PC-3 (cell line): ENCODE results near the gene CHST11. TPM values are rescaled to one million over a fixed set of nuclear protein-coding genes. Genes with fewer than 3 reads are reported as not detected.

Source experiments
- ATAC-seq: fragments of 200-7000 bp; cut with Tn5 transposase; 2 replicates; pipeline ENCODE4 v1.9.1; 2020; ENCODE audit warnings: mild to moderate bottlenecking, moderate library complexity
- BruUV-seq: library from RNA; stranded (reverse); fragments of 400-500 nt; replicated peaks from 2 replicates; lab custom pipeline; 2021; lab: Mats Ljungman, UMichigan
- CTCF ChIA-PET: fragments of 300-600 bp; sonication (Branson Sonifier 250); formaldehyde crosslinking; loops from one replicate; lab custom pipeline; 2022; ENCODE audit warnings: antibody characterized with exemption; lab: Charles Lee
- POLR2A ChIA-PET: fragments of 300-600 bp; sonication (Branson Sonifier 250); formaldehyde crosslinking; loops from one replicate; lab custom pipeline; 2022; ENCODE audit warnings: antibody characterized with exemption; ENCODE audit not compliant: unreplicated experiment; lab: Charles Lee
- DNase-seq: peaks from one replicate; pipeline ENCODE4 v3.0.0-alpha.2; 2015
- H2AFZ ChIP-seq: fragments of 300-600 bp; sonication (generic); 2 replicates; pipeline ENCODE4 v1.6.0; 2016; ENCODE audit warnings: antibody characterized with exemption, low read length
- H3F3A ChIP-seq: fragments of 300-600 bp; sonication (generic); one replicate; pipeline ENCODE4 v1.6.0; 2017; ENCODE audit warnings: antibody characterized with exemption, low read length, control low read depth, mild to moderate bottlenecking; ENCODE audit not compliant: unreplicated experiment
- H3K27ac ChIP-seq: fragments of 300-600 bp; sonication (generic); 2 replicates; pipeline ENCODE4 v1.5.1; 2016; ENCODE audit warnings: mild to moderate bottlenecking, low read length
- H3K27me3 ChIP-seq: fragments of 300-600 bp; sonication (generic); 2 replicates; pipeline ENCODE4 v1.6.1; 2016; ENCODE audit warnings: low read length, mixed read lengths
- H3K36me3 ChIP-seq: fragments of 300-600 bp; sonication (generic); 2 replicates; pipeline ENCODE4 v1.6.1; 2016; ENCODE audit warnings: low read depth, mixed run types, low read length, mixed read lengths
- H3K4me1 ChIP-seq: fragments of 300-600 bp; sonication (generic); 2 replicates; pipeline ENCODE4 v1.5.1; 2016; ENCODE audit warnings: low read length; ENCODE audit not compliant: insufficient read depth
- H3K4me2 ChIP-seq: fragments of 300-600 bp; sonication (generic); 2 replicates; pipeline ENCODE4 v1.6.0; 2016; ENCODE audit warnings: low read length
- H3K4me3 ChIP-seq: fragments of 300-600 bp; sonication (generic); 2 replicates; pipeline ENCODE4 v1.5.1; 2016; ENCODE audit warnings: mild to moderate bottlenecking, low read length, mixed read lengths
- H3K79me2 ChIP-seq: fragments of 300-600 bp; sonication (generic); 2 replicates; pipeline ENCODE4 v1.6.1; 2017; ENCODE audit warnings: low read length, mixed read lengths
- H3K9ac ChIP-seq: fragments of 300-600 bp; sonication (generic); 2 replicates; pipeline ENCODE4 v1.6.0; 2016; ENCODE audit warnings: mild to moderate bottlenecking, low read length
- H3K9me2 ChIP-seq: fragments of 300-600 bp; sonication (generic); replicated peaks from 2 replicates; pipeline ENCODE4 v1.6.1; 2016; ENCODE audit warnings: mixed run types, low read length, mixed read lengths
- H3K9me3 ChIP-seq: fragments of 300-600 bp; sonication (generic); 2 replicates; pipeline ENCODE4 v1.6.1; 2016; ENCODE audit warnings: low read length, mixed read lengths
- H4K20me1 ChIP-seq: fragments of 300-600 bp; sonication (generic); 2 replicates; pipeline ENCODE4 v1.6.1; 2016; ENCODE audit warnings: low read length, mixed read lengths
- EZH2 ChIP-seq: fragments of 300-600 bp; sonication (generic); IDR thresholded peaks from one replicate; pipeline ENCODE4 v1.6.1; 2017; ENCODE audit warnings: antibody characterized with exemption, mild to moderate bottlenecking, low read length; ENCODE audit not compliant: unreplicated experiment
- EZH2phosphoT487 ChIP-seq: fragments of 300-600 bp; sonication (generic); IDR thresholded peaks from 2 replicates; pipeline ENCODE4 v1.6.1; 2018; ENCODE audit warnings: mild to moderate bottlenecking, antibody characterized with exemption, low read length, borderline replicate concordance
- intact Hi-C: fragments of 100-400 bp; cut with micrococcal nuclease; formaldehyde crosslinking; loops from 2 replicates; pipeline ENCODE4 v1.9.0; 2023
- total RNA-seq: library from RNA; depleted of rRNA; stranded (reverse); fragments of >200 nt; gene quantifications from 2 replicates; pipeline ENCODE4 v1.2.3, GENCODE V29; 2014
- TF ChIP-seq, protein P1 (sequence below): fragments of 300-600 bp; sonication (generic); conservative IDR thresholded peaks from 2 replicates; pipeline ENCODE4 v1.5.1; 2017; ENCODE audit warnings: antibody characterized with exemption, low read depth, mild to moderate bottlenecking, low read length

CHST11 gene
- total RNA-seq, 1 experiment from 2014 or later: 53.5 TPM

DNA sequence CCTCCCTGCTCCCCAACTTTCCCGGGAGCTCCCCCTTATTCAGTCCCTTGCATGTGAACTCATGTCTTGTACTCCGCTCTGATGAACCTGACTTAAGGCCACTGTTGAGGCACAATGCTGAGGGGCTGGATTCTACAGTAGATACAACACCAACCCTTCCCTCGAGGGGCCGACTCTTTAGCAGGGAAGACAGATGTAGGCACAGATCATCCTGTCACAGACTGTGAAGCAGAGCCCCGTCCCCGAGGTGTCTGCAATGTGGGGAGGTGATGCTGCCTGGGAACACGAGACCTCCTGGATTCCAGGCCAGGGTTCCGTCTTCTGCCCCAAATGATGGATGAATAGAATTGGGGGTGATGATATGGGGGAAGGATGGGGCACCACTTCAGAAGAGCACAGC, 175.1 kb downstream of the CHST11 start:
- Histone ChIP-seq H3K4me2 (no peak overlapping the region), H3F3A (no peaks in the 10 kb centered on the region), H3K9ac (no peak overlapping the region), H2AFZ (no peak overlapping the region), H3K4me3 (no peak overlapping the region), H3K27ac (no peak overlapping the region), H3K27me3 (no peaks in the 10 kb centered on the region), H3K9me3 (no peaks in the 10 kb centered on the region), H3K4me1 (no peaks in the 10 kb centered on the region), H4K20me1 (no peaks in the 10 kb centered on the region), H3K36me3 (no peaks in the 10 kb centered on the region), H3K9me2 (no peaks in the 10 kb centered on the region), H3K79me2 (no peaks in the 10 kb centered on the region)
- TF ChIP-seq, protein P1, sequence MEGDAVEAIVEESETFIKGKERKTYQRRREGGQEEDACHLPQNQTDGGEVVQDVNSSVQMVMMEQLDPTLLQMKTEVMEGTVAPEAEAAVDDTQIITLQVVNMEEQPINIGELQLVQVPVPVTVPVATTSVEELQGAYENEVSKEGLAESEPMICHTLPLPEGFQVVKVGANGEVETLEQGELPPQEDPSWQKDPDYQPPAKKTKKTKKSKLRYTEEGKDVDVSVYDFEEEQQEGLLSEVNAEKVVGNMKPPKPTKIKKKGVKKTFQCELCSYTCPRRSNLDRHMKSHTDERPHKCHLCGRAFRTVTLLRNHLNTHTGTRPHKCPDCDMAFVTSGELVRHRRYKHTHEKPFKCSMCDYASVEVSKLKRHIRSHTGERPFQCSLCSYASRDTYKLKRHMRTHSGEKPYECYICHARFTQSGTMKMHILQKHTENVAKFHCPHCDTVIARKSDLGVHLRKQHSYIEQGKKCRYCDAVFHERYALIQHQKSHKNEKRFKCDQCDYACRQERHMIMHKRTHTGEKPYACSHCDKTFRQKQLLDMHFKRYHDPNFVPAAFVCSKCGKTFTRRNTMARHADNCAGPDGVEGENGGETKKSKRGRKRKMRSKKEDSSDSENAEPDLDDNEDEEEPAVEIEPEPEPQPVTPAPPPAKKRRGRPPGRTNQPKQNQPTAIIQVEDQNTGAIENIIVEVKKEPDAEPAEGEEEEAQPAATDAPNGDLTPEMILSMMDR: no peak
- TF ChIP-seq EZH2phosphoT487 (no peak), EZH2 (no peak)
- intact Hi-C loops: no loop called here
- no peak for DNase-seq
- ChIA-PET CTCF (no interaction called here), POLR2A (no interaction called here)
- no peak for ATAC-seq
- BruUV-seq: no TSS peak

DNA sequence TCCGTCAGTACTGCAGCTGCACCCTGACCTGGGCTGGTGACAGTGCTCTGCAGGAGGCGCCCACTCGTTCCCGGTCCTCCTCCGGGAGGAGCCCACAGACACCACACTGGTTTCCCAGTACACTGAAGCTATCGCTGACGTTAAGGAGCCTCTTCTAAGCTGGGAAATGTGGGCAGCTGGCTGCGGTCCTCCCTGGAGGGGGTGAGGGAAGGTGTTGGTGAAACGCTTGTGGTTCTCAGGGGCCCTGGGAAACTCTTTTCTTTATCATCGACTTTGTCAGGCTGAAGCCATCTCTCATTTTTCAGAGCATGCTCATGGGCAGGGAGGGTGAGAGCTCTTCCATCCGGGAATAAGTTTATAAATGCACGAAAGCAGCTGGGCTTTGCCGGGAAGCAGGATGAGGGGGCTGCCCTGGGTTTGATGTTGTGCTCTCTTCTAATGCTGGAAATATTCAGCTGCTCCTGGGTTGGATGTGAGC, 176.0 kb downstream of the CHST11 start:
- Histone ChIP-seq H3K4me1 (no peaks in the 10 kb centered on the region), H4K20me1 (no peaks in the 10 kb centered on the region), H3K79me2 (no peaks in the 10 kb centered on the region), H3K9ac (no peak overlapping the region), H3K9me3 (no peaks in the 10 kb centered on the region), H3F3A (no peaks in the 10 kb centered on the region), H3K27me3 (no peaks in the 10 kb centered on the region), H3K4me3 (no peak overlapping the region), H3K36me3 (no peaks in the 10 kb centered on the region), H3K9me2 (no peaks in the 10 kb centered on the region), H3K4me2 (no peak overlapping the region), H2AFZ (no peak overlapping the region), H3K27ac (no peak overlapping the region)
- ChIA-PET POLR2A (no interaction called here), CTCF (interaction anchor here (0.6 kb wide), 1 partner anchor 33 kb away, joined by 5 read pairs; no protein-coding TSS in a partner anchor)
- ATAC-seq (no peak), DNase-seq (no peak)
- intact Hi-C loops: no loop called here
- BruUV-seq: no TSS peak
- no peak for TF ChIP-seq EZH2
- TF ChIP-seq EZH2phosphoT487: no peak
- TF ChIP-seq, protein P1: no peak

DNA sequence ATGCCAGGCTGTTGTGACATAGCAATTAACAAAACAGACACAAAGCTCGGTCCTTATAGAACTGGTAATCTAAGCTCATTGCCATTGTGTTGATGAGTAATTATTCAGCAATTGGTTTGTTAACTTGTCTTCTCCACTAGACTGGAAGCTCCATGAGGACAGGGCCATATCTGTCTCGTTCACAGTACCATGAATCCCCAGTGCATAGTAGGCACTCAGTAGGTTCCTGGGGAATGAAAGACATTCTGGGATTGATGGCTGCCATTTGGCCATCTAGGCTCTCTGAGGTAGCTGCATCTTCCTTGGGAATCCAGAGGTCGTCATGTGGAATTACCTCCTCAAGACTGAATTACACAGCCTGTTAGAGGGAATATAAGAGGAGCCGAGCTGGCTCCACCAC, 177.3 kb downstream of the CHST11 start:
- BruUV-seq: no TSS peak
- H3K4me1 ChIP-seq: no peaks in the 10 kb centered on the region
- no peaks in the 10 kb centered on the region for H3K27me3 ChIP-seq
- H3K27ac ChIP-seq: no peak overlapping the region
- ATAC-seq (no peak), DNase-seq (no peak)
- ChIA-PET POLR2A (no interaction called here), CTCF (no interaction called here)
- H3K79me2 ChIP-seq: no peaks in the 10 kb centered on the region
- H3F3A ChIP-seq: no peaks in the 10 kb centered on the region
- no peaks in the 10 kb centered on the region for H3K9me3 ChIP-seq
- no peak overlapping the region for H3K4me2 ChIP-seq
- no peaks in the 10 kb centered on the region for H3K36me3 ChIP-seq
- TF ChIP-seq EZH2 (no peak), EZH2phosphoT487 (no peak)
- TF ChIP-seq, protein P1: no peak
- no peaks in the 10 kb centered on the region for H3K9me2 ChIP-seq
- H2AFZ ChIP-seq: no peak overlapping the region
- intact Hi-C loops: no loop called here
- H3K9ac ChIP-seq: no peak overlapping the region
- H3K4me3 ChIP-seq: no peak overlapping the region
- no peaks in the 10 kb centered on the region for H4K20me1 ChIP-seq
